GM23338 (cell line): ENCODE data around the gene MYNN. TPM values are rescaled to one million over a fixed set of nuclear protein-coding genes. Genes with fewer than 3 reads are reported as not detected.

Experiments
- ATAC-seq: fragments of 200-7000 bp; cut with Tn5 transposase; 3 replicates; pipeline ENCODE4 v1.9.1; 2020
- DNase-seq: peaks from one replicate; pipeline ENCODE4 v3.0.0-alpha.2; 2015; ENCODE audit warnings: low spot score
- H2AFZ ChIP-seq: fragments of 200-600 bp; sonication (generic); 2 replicates; pipeline ENCODE4 v1.8.0; 2016; ENCODE audit warnings: antibody characterized with exemption, mild to moderate bottlenecking, moderate library complexity
- H3F3A ChIP-seq: fragments of 200-600 bp; sonication (generic); replicated peaks from 2 replicates; pipeline ENCODE4 v1.8.0; 2017; ENCODE audit warnings: antibody characterized with exemption, mixed run types, low read depth
- H3K27ac ChIP-seq: fragments of 200-600 bp; sonication (generic); 2 replicates; pipeline ENCODE4 v1.6.1; 2016; ENCODE audit warnings: low read depth
- H3K27me3 ChIP-seq: fragments of 200-600 bp; sonication (generic); 2 replicates; pipeline ENCODE4 v1.8.0; 2016; ENCODE audit warnings: mild to moderate bottlenecking, mixed run types, moderate library complexity; ENCODE audit not compliant: insufficient read depth
- H3K36me3 ChIP-seq: fragments of 200-600 bp; sonication (generic); 2 replicates; pipeline ENCODE4 v1.8.0; 2016; ENCODE audit warnings: mild to moderate bottlenecking; ENCODE audit not compliant: insufficient read depth
- H3K4me1 ChIP-seq: fragments of 200-600 bp; sonication (generic); 2 replicates; pipeline ENCODE4 v1.8.0; 2016; ENCODE audit warnings: mild to moderate bottlenecking, moderate library complexity; ENCODE audit not compliant: insufficient read depth
- H3K4me2 ChIP-seq: fragments of 200-600 bp; sonication (generic); 2 replicates; pipeline ENCODE4 v1.7.1; 2017; ENCODE audit warnings: mixed run types
- H3K4me3 ChIP-seq: fragments of 200-600 bp; sonication (generic); 2 replicates; pipeline ENCODE4 v1.6.1; 2016; ENCODE audit warnings: mixed run types
- H3K79me2 ChIP-seq: fragments of 200-600 bp; sonication (generic); replicated peaks from 2 replicates; pipeline ENCODE4 v1.8.0; 2017; ENCODE audit warnings: mild to moderate bottlenecking; ENCODE audit not compliant: insufficient read depth
- H3K9me2 ChIP-seq: fragments of 200-600 bp; sonication (generic); 2 replicates; pipeline ENCODE4 v1.8.0; 2017; ENCODE audit not compliant: insufficient read depth
- H4K20me1 ChIP-seq: fragments of 200-600 bp; sonication (generic); replicated peaks from 2 replicates; pipeline ENCODE4 v1.8.0; 2017; ENCODE audit warnings: mild to moderate bottlenecking; ENCODE audit not compliant: insufficient read depth
- H3K27ac Mint-ChIP-seq: 2 replicates; pipeline ENCODE4 v1.8.0; 2020; ENCODE audit warnings: inconsistent platforms, mild to moderate bottlenecking, moderate library complexity, mixed read lengths
- H3K27me3 Mint-ChIP-seq: 3 replicates; pipeline ENCODE4 v1.8.0; 2022; ENCODE audit warnings: low read depth, mild to moderate bottlenecking, moderate library complexity, mixed read lengths, inconsistent platforms; ENCODE audit not compliant: insufficient read depth, poor library complexity
- H3K36me3 Mint-ChIP-seq: 3 replicates; pipeline ENCODE4 v1.8.0; 2021; ENCODE audit warnings: low read depth, mild to moderate bottlenecking, inconsistent platforms, moderate library complexity, mixed read lengths
- H3K4me1 Mint-ChIP-seq: 3 replicates; pipeline ENCODE4 v1.8.0; 2020; ENCODE audit warnings: mild to moderate bottlenecking, inconsistent platforms, mixed read lengths
- H3K4me3 Mint-ChIP-seq: 3 replicates; pipeline ENCODE4 v1.8.0; 2021; ENCODE audit warnings: moderate library complexity, mild to moderate bottlenecking, inconsistent platforms, mixed read lengths
- H3K9me3 Mint-ChIP-seq: 3 replicates; pipeline ENCODE4 v1.8.0; 2020; ENCODE audit warnings: moderate library complexity, mild to moderate bottlenecking, inconsistent platforms, mixed read lengths
- CREB1 ChIP-seq: fragments of 250-450 bp; sonication (Bioruptor Pico); IDR thresholded peaks from 2 replicates; pipeline ENCODE4 v1.5.0; 2020; ENCODE audit warnings: low read depth, mild to moderate bottlenecking, moderate library complexity
- CTCF ChIP-seq, 2 experiments: fragments of 200-600 bp in 1 of 2; sonication (generic) in 1 of 2; conservative IDR thresholded peaks; 2 replicates each; pipeline versions ENCODE4 v1.5.1 to v1.6.1; 2016 to 2017; ENCODE audit warnings: antibody characterized with exemption in 2 of 2, low read depth in 2 of 2, mild to moderate bottlenecking in 2 of 2, moderate library complexity in 1 of 2
- ETS1 ChIP-seq: IDR thresholded peaks from 2 replicates; pipeline ENCODE4 v1.6.1; 2016; ENCODE audit warnings: antibody characterized with exemption
- EZH2phosphoT487 ChIP-seq: fragments of 200-600 bp; sonication (generic); IDR thresholded peaks from one replicate; pipeline ENCODE4 v1.8.1; 2018; ENCODE audit warnings: antibody characterized with exemption; ENCODE audit not compliant: unreplicated experiment
- JUNB ChIP-seq: IDR thresholded peaks from one replicate; pipeline ENCODE4 v1.6.1; 2016; ENCODE audit warnings: antibody characterized with exemption; ENCODE audit not compliant: unreplicated experiment
- NANOG ChIP-seq: IDR thresholded peaks from 2 replicates; pipeline ENCODE4 v1.6.1; 2016; ENCODE audit warnings: antibody characterized with exemption, borderline replicate concordance
- POLR2AphosphoS5 ChIP-seq: IDR thresholded peaks from 2 replicates; pipeline ENCODE4 v1.6.1; 2016; ENCODE audit warnings: antibody characterized with exemption, low read depth
- REST ChIP-seq: IDR thresholded peaks from one replicate; pipeline ENCODE4 v1.6.1; 2018; ENCODE audit warnings: antibody characterized with exemption; ENCODE audit not compliant: unreplicated experiment
- STAT1 ChIP-seq: IDR thresholded peaks from one replicate; pipeline ENCODE4 v1.6.1; 2016; ENCODE audit warnings: antibody characterized with exemption; ENCODE audit not compliant: unreplicated experiment
- ZNF114 ChIP-seq: fragments of 250-450 bp; sonication (Bioruptor Pico); IDR thresholded peaks from 2 replicates; pipeline ENCODE4 v1.5.0; 2020; ENCODE audit warnings: mild to moderate bottlenecking, moderate library complexity
- ZNF462 ChIP-seq: fragments of 250-450 bp; sonication (Bioruptor Pico); IDR thresholded peaks from 2 replicates; pipeline ENCODE4 v1.5.0; 2020; ENCODE audit warnings: mild to moderate bottlenecking, moderate library complexity
- polyA plus RNA-seq: library from polyadenylated mRNA; unstranded; fragments of >200 nt; fragmentation: Nextera tagmentation; extraction: Ambion mirVana; gene quantifications from 2 replicates; pipeline ENCODE4 v1.2.1, GENCODE V29; 2016
- total RNA-seq: library from RNA; depleted of rRNA; stranded (reverse); fragments of >200 nt; shearing (Covaris generic); gene quantifications from 2 replicates; pipeline ENCODE4 v1.2.3, GENCODE V29; 2014

MYNN gene
- total and polyA plus RNA-seq, 2 experiments from 2014 or later: 14.2 to 19.4 TPM

- Histone ChIP-seq H3K36me3 (no peaks in the 10 kb centered on the region), H3F3A (no peaks in the 10 kb centered on the region), H4K20me1 (no peaks in the 10 kb centered on the region), H3K4me2 (no peak overlapping the region), H3K4me3 (no peak overlapping the region), H3K79me2 (no peaks in the 10 kb centered on the region), H3K9me2 (no peaks in the 10 kb centered on the region), H3K4me1 (peaks cover 7% of the 10 kb centered on the region; the same call in 1 of the 2 replicates), H3K27me3 (no peaks in the 10 kb centered on the region), H2AFZ (no peak overlapping the region), H3K27ac (no peak overlapping the region; the same call in 1 of the 2 replicates)
- no peak for DNase-seq
- H3K4me3 Mint-ChIP-seq: no peak overlapping the region
- no peak overlapping the region for H3K27ac Mint-ChIP-seq
- no peaks in the 10 kb centered on the region for H3K9me3 Mint-ChIP-seq
- no peaks in the 10 kb centered on the region for H3K27me3 Mint-ChIP-seq
- TF ChIP-seq ETS1 (no peak), STAT1 (no peak), EZH2phosphoT487 (no peak), CTCF (conservative IDR thresholded peaks at IDR 0.05; ENCODE audit: low read depth in 2 of 2) (no peak), POLR2AphosphoS5 (no peak), JUNB (no peak), NANOG (no peak), ZNF462 (no peak), ZNF114 (CRISPR knock-in tag) (no peak), REST (no peak), CREB1 (CRISPR knock-in tag) (no peak)
- peaks cover 8% of the 10 kb centered on the region for H3K4me1 Mint-ChIP-seq
- no peaks in the 10 kb centered on the region for H3K36me3 Mint-ChIP-seq
- no peak for ATAC-seq
Measured at GRCh38 chr3:169835533-169835932, 62.3 kb downstream of the MYNN start.
